Kidney (tissue), 14 donors: ENCODE results near the gene COL8A1. TPM values are rescaled to one million over a fixed set of nuclear protein-coding genes. Genes with fewer than 3 reads are reported as not detected.

Experiments
- DNase-seq, 5 donors: peaks; one replicate each; pipeline ENCODE4 v3.0.0-alpha.2; 2013 to 2020
- FAIRE-seq: peaks from 2 replicates; lab custom pipeline; 2012; peaks lifted over from hg19 to GRCh38; lab: Jason Lieb, UNC
- H3K27ac ChIP-seq, 2 donors: one replicate each; pipeline ENCODE4 v1.7.0; 2013; ENCODE audit warnings: low read depth in 2 of 2, low read length in 2 of 2, inconsistent platforms in 1 of 2
- H3K27me3 ChIP-seq: one replicate; pipeline ENCODE4 v1.7.1; 2013; ENCODE audit warnings: low read length, inconsistent platforms; ENCODE audit not compliant: control insufficient read depth, insufficient read depth
- H3K36me3 ChIP-seq, 3 donors: one replicate each; pipeline versions ENCODE4 v1.7.0 to v1.7.1; 2013; ENCODE audit warnings: low read length in 3 of 3, control low read depth in 1 of 3, inconsistent platforms in 1 of 3; ENCODE audit not compliant: insufficient read depth in 3 of 3, control insufficient read depth in 2 of 3
- H3K4me1 ChIP-seq, 3 donors: one replicate each; pipeline versions ENCODE4 v1.7.0 to v1.7.1; 2013; ENCODE audit warnings: low read length in 3 of 3, inconsistent platforms in 1 of 3, low read depth in 1 of 3; ENCODE audit not compliant: control insufficient read depth in 2 of 3, insufficient read depth in 2 of 3
- H3K4me3 ChIP-seq, 3 donors: one replicate each; pipeline versions ENCODE4 v1.7.0 to v1.8.1; 2013; ENCODE audit warnings: low read length in 3 of 3, control low read depth in 1 of 3, inconsistent platforms in 1 of 3
- H3K9ac ChIP-seq, 3 donors: one replicate each; pipeline versions ENCODE4 v1.7.0 to v1.7.1; 2013; ENCODE audit warnings: low read length in 3 of 3, control low read depth in 1 of 3, inconsistent platforms in 1 of 3
- H3K9me3 ChIP-seq, 3 donors: one replicate each; pipeline versions ENCODE4 v1.7.0 to v1.7.1; 2013; ENCODE audit warnings: low read length in 3 of 3, control low read depth in 1 of 3, inconsistent platforms in 1 of 3; ENCODE audit not compliant: control insufficient read depth in 2 of 3, insufficient read depth in 1 of 3
- intact Hi-C: fragments of 100-400 bp; cut with DNase I; formaldehyde crosslinking; loops from one replicate; pipeline ENCODE4 v1.11.1; 2022
- polyA plus RNA-seq: library from polyadenylated mRNA; stranded (reverse); fragments of 350-450 nt; fragmentation: Illumina TruSeq; extraction: RNeasy Lipid Tissue Mini Kit (QIAGEN cat#74804); gene quantifications from one replicate; pipeline ENCODE4 v1.2.3, GENCODE V29; 2014; ENCODE audit warnings: low read depth, low replicate concordance; ENCODE audit not compliant: insufficient read depth
- total RNA-seq: library from RNA; stranded (reverse); fragmentation: NEBNext Ultra II Directional; extraction: Animal tissue kit (Norgen Biotek cat#: 25700); gene quantifications from one replicate; pipeline ENCODE4 v1.2.1, GENCODE V29; 2021
- TF ChIP-seq, protein P1 (sequence below): IDR thresholded peaks from 3 replicates; pipeline ENCODE4 v1.5.1; 2012; ENCODE audit warnings: mild to moderate bottlenecking, moderate library complexity, borderline replicate concordance; ENCODE audit not compliant: insufficient read depth; ENCODE audit errors: extremely low read depth
- donor health status: control.
- donor health status: control.
- donor health status: control.
- donor health status: control.
- donor health status: control.
- donor health status: DM: yes; HTN: yes; CAD: no.
- donor health status: Normal renal cell carcinoma (clear cell type).

COL8A1 gene
- total and polyA plus RNA-seq, 2 donors from 2014 or later, result 3.6 to 24.2 TPM

DNA sequence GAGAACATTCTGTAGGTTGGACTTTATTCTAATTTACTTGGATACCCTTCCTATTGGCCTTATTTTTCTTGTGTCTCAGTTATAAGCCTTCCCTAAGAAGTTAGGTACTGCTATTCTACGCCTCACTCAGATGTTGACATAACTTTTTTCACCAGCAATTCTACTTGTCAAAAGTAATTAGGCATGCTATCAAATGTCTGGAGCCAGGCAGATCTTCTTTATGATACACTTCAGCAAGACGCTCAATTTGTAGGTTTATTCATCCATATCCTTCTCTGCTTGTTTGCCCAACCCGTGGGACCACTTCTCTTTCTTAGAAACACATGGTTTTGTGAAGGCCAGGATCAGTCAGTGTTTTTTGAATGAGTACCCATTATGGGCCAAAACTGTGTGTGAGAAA is 36.2 kb upstream of the COL8A1 start:
- H3K9ac ChIP-seq, result no peak overlapping the region
- H3K36me3 ChIP-seq, result no peaks in the 10 kb centered on the region
- no peak overlapping the region for H3K27ac ChIP-seq
- no peak overlapping the region for H3K4me3 ChIP-seq
- intact Hi-C loops, result no loop called here
- H3K9me3 ChIP-seq, result no peaks in the 10 kb centered on the region
- TF ChIP-seq, protein P1, sequence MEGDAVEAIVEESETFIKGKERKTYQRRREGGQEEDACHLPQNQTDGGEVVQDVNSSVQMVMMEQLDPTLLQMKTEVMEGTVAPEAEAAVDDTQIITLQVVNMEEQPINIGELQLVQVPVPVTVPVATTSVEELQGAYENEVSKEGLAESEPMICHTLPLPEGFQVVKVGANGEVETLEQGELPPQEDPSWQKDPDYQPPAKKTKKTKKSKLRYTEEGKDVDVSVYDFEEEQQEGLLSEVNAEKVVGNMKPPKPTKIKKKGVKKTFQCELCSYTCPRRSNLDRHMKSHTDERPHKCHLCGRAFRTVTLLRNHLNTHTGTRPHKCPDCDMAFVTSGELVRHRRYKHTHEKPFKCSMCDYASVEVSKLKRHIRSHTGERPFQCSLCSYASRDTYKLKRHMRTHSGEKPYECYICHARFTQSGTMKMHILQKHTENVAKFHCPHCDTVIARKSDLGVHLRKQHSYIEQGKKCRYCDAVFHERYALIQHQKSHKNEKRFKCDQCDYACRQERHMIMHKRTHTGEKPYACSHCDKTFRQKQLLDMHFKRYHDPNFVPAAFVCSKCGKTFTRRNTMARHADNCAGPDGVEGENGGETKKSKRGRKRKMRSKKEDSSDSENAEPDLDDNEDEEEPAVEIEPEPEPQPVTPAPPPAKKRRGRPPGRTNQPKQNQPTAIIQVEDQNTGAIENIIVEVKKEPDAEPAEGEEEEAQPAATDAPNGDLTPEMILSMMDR, result no peak
- FAIRE-seq, result no peak
- no peaks in the 10 kb centered on the region for H3K4me1 ChIP-seq
- peak in 3 of 5 donors; percentile 33 to 85 (median 75) for DNase-seq
- no peaks in the 10 kb centered on the region for H3K27me3 ChIP-seq

DNA sequence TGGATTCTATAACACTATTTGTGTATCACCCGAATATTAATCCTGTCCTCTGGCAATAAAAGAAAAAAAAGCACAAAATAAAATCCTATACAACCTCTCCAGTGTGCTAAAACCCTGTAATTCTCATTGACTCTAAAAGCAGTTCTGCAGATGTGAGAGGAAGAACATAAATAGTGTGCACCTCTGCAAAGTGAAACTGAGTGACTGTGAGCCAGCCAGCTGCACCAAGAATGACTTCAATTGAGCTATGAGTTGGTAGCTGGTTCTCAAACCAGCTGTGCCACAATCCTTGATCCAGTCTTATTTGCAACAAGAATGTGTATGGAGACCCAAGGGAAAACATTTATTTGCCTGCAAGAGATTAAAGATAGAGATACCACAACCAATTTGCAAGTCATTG is 31.2 kb upstream of the COL8A1 start:
- Histone ChIP-seq H3K9ac (no peak overlapping the region), H3K27me3 (no peaks in the 10 kb centered on the region), H3K4me3 (no peak overlapping the region), H3K36me3 (no peaks in the 10 kb centered on the region), H3K27ac (no peak overlapping the region), H3K4me1 (no peaks in the 10 kb centered on the region), H3K9me3 (no peaks in the 10 kb centered on the region)
- DNase-seq (no peak), FAIRE-seq (no peak)
- intact Hi-C loops, result no loop called here
- TF ChIP-seq, protein P1, result no peak

DNA sequence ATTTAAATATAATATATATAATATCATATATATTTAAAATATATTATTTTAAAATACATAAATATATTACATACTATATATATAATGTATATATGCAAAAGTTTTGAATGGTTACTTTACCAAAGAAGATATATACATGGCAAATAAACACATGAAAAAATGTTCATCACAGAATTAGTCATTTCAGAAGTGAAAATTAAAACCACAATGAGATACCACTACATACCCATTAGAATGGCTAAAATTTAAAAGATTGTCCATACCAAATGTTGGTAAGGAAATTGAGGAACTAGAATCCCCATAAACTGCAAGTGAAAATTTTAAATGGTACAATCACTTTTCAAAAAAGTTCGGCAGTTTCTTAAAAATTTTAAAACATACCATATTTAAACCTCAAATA is 23.6 kb upstream of the COL8A1 start:
- no peak for DNase-seq
- TF ChIP-seq, protein P1, result no peak
- Histone ChIP-seq H3K4me3 (no peak overlapping the region), H3K9me3 (no peaks in the 10 kb centered on the region), H3K36me3 (no peaks in the 10 kb centered on the region), H3K27me3 (no peaks in the 10 kb centered on the region), H3K9ac (no peak overlapping the region), H3K4me1 (no peaks in the 10 kb centered on the region), H3K27ac (no peak overlapping the region)
- intact Hi-C loops, result no loop called here
- peak; percentile 33 for FAIRE-seq
